ENCODE measurements around the gene SPHK1.

- TF ChIP-seq CTCF (conservative IDR thresholded peaks at IDR 0.05; ENCODE audit: low read length) (no peak), EZH2phosphoT487 (IDR thresholded peaks at IDR 0.05; ENCODE audit: borderline replicate concordance, low read depth, low read length) (no peak)
Observed at GRCh38 chr17:76395980-76396379, 11.6 kb downstream of the SPHK1 start.
